Measurements from ENCODE around the gene UGT1A9.

DNA sequence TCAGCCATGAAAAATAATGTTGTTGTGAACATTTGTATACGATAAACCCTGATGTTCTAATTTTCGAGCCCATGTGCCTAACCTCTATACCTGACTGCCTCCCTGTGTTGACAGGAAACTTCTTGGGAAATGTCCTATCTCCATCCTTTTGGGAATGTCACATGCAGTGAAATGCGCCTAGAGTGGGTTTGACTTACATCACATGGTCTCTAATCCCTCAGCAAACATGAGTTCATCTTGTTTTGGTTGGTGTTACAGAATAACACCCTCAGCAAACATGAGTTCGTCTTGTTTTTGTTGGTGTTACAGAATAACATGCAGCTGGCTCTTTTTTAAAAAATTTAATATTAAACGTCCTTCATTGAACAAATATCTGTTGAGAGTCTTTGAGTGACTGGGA is 16.6 kb downstream of the UGT1A9 start:
- TF ChIP-seq CTCF (IDR thresholded peaks at IDR 0.05) (no peak), POLR2A (IDR thresholded peaks at IDR 0.05) (no peak)

Measured in thyroid gland (tissue), 4 donors.